Measurements from ENCODE around the gene PSMD2. TPM values are rescaled to one million over a fixed set of nuclear protein-coding genes. Genes with fewer than 3 reads are reported as not detected.
A peak's percentile ranks its signal among the peaks of the same experiment; 100 is the strongest.
"Not testable (repeated sequence)": the region's sequence is repeated elsewhere in the genome, so short reads cannot be mapped to it uniquely, and the experiment has no call there.

PSMD2 gene
- total RNA-seq, 4 donors from 2014 or later, result 160 to 319 (median 213) TPM

- TF ChIP-seq CTCF (IDR thresholded peaks at IDR 0.05), result no peak
- no peak for DNase-seq (ENCODE audit: low spot score)
- no peak for ATAC-seq (ENCODE audit: low FRiP score)
Observed at GRCh38 chr3:184259396-184259877, 39.6 kb upstream of the PSMD2 start.

GRCh38 chr3:184259878-184260723 is 38.9 kb upstream of the PSMD2 start:
- peak; percentile 61 for ATAC-seq (ENCODE audit: low FRiP score)
- no peak for DNase-seq (ENCODE audit: low spot score)
- no peak for TF ChIP-seq CTCF (IDR thresholded peaks at IDR 0.05)

- TF ChIP-seq CTCF (IDR thresholded peaks at IDR 0.05), result no peak
- DNase-seq (ENCODE audit: low spot score) (no peak), ATAC-seq (ENCODE audit: low FRiP score) (no peak)
Observed at GRCh38 chr3:184260724-184261269, 38.2 kb upstream of the PSMD2 start.

DNA sequence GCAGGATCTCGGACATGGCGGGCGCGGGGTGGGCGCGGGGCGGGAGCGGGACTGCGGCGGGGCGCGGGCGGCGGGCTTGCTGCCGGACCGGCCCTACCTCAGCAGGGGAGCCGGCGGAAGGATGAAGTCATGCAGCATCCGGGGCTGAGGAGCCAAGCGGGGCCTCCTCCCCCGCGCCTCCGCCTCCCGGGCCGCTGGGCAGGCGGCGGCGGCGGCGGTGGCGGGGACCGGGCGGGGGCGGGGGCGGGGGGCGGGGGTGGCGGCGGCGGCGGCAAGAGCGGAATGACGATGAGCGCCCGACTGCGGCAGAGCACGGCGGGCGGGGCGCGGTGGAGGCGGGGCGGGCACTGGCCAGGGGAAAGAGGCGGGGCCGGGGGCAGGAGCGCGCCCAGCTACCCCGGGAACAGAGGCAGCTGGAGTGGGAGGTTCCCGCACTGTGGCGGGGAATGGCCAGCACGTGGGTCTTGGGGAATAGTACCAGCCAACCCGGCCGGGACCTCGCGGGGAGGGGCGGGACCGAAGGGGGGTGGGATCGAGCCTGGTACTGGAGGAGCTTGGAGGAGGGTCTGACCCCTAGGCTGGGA is 37.7 kb upstream of the PSMD2 start, which contains the start of gene CAMK2N2:
TSS of gene CAMK2N2 (minus strand) at position 284 of the 584 bp plus-strand sequence. CDS start at position 16, 268 bp downstream.
- no peak for DNase-seq (ENCODE audit: low spot score)
- ATAC-seq (ENCODE audit: low FRiP score), result peak; percentile 77
- no peak for TF ChIP-seq CTCF (IDR thresholded peaks at IDR 0.05)

DNA sequence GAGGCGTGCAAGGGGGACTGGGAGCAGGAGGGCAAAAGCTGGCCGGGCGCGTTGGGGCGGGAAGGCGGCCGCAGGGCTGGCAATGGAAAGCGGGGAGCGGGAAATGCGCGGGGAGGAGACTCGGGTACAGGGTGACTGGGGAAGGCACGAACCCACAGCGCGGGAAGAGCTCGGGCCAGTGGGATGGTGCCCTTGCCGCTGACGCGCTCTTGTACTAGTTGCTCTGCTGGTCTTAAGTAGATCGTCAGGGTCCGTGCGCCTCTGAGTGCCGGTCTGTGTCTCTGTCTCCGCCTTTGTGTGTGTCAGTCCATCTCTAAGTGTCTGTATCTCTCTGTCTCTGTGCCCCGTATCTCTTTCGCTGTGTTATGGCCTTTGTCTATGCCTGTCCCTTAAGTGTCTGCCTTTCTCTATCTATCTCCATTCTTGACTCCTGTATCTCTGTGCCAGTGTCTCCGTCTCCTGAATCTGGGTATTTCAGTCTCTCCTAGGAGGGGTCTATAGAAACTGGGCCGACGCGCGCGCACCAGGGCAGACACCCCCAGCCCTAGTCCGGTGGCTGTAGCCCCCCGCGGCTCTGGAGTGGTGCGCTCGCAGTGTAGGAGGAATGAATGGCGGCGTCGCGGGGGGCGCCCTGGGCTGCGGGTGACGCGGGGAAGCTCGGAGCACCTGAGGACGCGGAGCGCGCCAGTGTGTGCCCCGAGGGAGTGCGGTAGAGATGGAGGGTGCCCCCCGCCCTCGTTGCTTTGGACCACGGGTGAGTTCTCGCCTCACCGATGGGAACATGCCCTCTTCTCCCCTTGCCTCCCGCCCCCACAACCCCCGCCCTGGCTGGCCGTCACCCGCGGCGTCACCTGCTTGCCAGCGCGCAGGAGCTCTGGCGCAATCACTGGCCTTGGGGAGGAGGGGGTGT is 36.9 kb upstream of the PSMD2 start:
- ATAC-seq (ENCODE audit: low FRiP score), result peak; percentile 17
- no peak for TF ChIP-seq CTCF (IDR thresholded peaks at IDR 0.05)
- DNase-seq (ENCODE audit: low spot score), result no peak

DNA sequence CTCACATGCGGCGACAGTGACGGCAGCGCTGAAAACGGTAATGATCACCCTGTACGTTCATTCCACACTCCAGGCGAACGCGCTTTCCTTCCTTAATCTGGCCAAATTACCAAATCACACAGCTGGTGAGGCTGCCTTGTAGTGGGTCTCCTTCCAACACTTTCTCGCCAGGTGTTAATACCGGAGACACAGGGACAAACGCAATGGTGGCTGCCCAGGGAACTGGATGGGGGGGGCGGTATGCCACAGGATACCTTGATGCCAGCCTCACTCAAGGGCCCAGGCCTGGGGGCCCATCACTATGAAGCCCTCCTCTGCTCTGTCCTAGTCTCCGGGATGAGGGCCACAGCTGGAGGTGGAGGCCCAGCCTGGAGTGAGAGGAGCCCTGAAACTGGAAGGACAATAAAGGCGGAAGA is 36.3 kb upstream of the PSMD2 start:
- ATAC-seq (ENCODE audit: low FRiP score), result no peak
- no peak for DNase-seq (ENCODE audit: low spot score)
- TF ChIP-seq CTCF (IDR thresholded peaks at IDR 0.05), result no peak

DNA sequence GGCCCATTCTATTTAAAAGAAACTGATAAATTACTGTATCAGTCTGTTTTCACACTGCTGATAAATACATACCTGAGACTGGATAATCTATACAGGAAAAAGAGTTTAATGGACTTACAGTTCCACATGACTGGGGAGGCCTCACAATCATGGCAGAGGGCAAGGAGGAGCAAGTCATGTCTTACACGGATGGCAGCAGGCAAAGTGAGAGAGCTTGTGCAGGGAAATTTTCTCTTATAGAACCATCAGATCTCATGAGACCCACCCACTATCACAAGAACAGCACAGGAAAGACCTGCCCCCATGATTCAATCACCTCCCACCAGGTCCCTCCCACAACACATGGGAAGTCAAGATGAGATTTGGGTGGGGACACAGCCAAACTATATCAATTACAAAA is 31.8 kb upstream of the PSMD2 start:
- not testable (repeated sequence) for ATAC-seq (ENCODE audit: low FRiP score); DNase-seq (ENCODE audit: low spot score)

Data from omental fat pad (tissue), 4 donors.